ENCODE measurements around the gene RIBC1. TPM values are rescaled to one million over a fixed set of nuclear protein-coding genes. Genes with fewer than 3 reads are reported as not detected.

The RIBC1 gene
- total and polyA plus RNA-seq, 9 of the 15 experiments (the other 6 are each of a cell fraction or from before 2014, with no cell fraction given), result 0.07 to 0.51 (median 0.44) TPM

DNA sequence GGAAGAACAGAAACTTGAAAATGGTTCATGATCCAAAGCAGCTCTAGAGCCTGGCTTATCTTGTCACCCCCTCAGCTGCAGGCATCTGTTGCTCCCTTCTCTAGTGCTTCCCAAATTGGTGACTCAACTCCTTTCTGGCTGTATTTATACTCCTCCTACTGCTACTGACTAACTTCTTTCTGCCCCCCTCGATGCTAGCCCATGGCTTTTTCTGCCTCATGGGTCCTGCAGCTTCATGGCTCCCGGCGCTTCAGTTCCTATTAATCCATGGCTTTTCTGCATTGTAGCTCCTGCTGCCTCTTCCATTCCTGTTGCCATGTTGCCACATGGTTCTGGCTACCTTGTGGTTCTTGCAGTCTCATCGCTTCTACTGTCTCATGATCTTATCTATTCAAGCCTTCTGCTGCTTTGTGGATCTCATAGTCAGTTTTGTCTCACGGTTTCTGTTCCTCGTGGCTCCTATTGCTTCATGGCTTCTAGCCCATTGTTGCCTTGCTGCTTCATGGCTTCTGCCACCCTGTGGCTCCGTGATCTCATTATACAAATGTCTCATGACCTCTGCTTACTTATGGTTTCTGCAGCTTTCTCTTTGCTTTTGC, 48.4 kb upstream of the RIBC1 start (continued):
- no peak for TF ChIP-seq XRCC5 (IDR thresholded peaks at IDR 0.05; ENCODE audit: low read depth, low read length)
- no peak for TF ChIP-seq COPS2 (conservative IDR thresholded peaks at IDR 0.05)
- TF ChIP-seq MTA2 (IDR thresholded peaks at IDR 0.05; ENCODE audit: low read depth), result peak; percentile 54
- no peak for TF ChIP-seq RCOR1 (IDR thresholded peaks at IDR 0.05; ENCODE audit: borderline replicate concordance in 1 of 2, low read depth in 2 of 2, low read length in 2 of 2)
- TF ChIP-seq, protein P1, sequence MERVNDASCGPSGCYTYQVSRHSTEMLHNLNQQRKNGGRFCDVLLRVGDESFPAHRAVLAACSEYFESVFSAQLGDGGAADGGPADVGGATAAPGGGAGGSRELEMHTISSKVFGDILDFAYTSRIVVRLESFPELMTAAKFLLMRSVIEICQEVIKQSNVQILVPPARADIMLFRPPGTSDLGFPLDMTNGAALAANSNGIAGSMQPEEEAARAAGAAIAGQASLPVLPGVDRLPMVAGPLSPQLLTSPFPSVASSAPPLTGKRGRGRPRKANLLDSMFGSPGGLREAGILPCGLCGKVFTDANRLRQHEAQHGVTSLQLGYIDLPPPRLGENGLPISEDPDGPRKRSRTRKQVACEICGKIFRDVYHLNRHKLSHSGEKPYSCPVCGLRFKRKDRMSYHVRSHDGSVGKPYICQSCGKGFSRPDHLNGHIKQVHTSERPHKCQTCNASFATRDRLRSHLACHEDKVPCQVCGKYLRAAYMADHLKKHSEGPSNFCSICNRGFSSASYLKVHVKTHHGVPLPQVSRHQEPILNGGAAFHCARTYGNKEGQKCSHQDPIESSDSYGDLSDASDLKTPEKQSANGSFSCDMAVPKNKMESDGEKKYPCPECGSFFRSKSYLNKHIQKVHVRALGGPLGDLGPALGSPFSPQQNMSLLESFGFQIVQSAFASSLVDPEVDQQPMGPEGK (CRISPR knock-in tag; IDR thresholded peaks at IDR 0.05; ENCODE audit: borderline replicate concordance), result no peak
- no peak for TF ChIP-seq CAMTA2 (CRISPR knock-in tag; conservative IDR thresholded peaks at IDR 0.05)
- no peak for TF ChIP-seq XRCC4 (IDR thresholded peaks at IDR 0.05; ENCODE audit: extremely low read depth, insufficient read depth, insufficient read length)
- TF ChIP-seq ETS2 (tag; IDR thresholded peaks at IDR 0.05; ENCODE audit: borderline replicate concordance, poor library complexity, severe bottlenecking), result no peak
- TF ChIP-seq PHB (CRISPR knock-in tag; IDR thresholded peaks at IDR 0.05), result no peak
- no peak for TF ChIP-seq NCOA6 (IDR thresholded peaks at IDR 0.05)
- no peak for TF ChIP-seq GATAD2B (IDR thresholded peaks at IDR 0.05; ENCODE audit: borderline replicate concordance)
- TF ChIP-seq, protein P2, sequence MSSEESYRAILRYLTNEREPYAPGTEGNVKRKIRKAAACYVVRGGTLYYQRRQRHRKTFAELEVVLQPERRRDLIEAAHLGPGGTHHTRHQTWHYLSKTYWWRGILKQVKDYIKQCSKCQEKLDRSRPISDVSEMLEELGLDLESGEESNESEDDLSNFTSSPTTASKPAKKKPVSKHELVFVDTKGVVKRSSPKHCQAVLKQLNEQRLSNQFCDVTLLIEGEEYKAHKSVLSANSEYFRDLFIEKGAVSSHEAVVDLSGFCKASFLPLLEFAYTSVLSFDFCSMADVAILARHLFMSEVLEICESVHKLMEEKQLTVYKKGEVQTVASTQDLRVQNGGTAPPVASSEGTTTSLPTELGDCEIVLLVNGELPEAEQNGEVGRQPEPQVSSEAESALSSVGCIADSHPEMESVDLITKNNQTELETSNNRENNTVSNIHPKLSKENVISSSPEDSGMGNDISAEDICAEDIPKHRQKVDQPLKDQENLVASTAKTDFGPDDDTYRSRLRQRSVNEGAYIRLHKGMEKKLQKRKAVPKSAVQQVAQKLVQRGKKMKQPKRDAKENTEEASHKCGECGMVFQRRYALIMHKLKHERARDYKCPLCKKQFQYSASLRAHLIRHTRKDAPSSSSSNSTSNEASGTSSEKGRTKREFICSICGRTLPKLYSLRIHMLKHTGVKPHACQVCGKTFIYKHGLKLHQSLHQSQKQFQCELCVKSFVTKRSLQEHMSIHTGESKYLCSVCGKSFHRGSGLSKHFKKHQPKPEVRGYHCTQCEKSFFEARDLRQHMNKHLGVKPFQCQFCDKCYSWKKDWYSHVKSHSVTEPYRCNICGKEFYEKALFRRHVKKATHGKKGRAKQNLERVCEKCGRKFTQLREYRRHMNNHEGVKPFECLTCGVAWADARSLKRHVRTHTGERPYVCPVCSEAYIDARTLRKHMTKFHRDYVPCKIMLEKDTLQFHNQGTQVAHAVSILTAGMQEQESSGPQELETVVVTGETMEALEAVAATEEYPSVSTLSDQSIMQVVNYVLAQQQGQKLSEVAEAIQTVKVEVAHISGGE (CRISPR knock-in tag; IDR thresholded peaks at IDR 0.05), result peak in 1 of 3 experiments; percentile 64; a peak in 2 of 6 replicates
- TF ChIP-seq ERF (CRISPR knock-in tag; IDR thresholded peaks at IDR 0.05), result no peak
- TF ChIP-seq ZKSCAN1 (IDR thresholded peaks at IDR 0.05; ENCODE audit: low read depth, low read length), result no peak
- peak; percentile 65 for TF ChIP-seq SMARCB1 (IDR thresholded peaks at IDR 0.05; ENCODE audit: insufficient read length, low read depth)
- TF ChIP-seq RUNX1 (IDR thresholded peaks at IDR 0.05; ENCODE audit: low read depth), result no peak
- TF ChIP-seq, protein P3, sequence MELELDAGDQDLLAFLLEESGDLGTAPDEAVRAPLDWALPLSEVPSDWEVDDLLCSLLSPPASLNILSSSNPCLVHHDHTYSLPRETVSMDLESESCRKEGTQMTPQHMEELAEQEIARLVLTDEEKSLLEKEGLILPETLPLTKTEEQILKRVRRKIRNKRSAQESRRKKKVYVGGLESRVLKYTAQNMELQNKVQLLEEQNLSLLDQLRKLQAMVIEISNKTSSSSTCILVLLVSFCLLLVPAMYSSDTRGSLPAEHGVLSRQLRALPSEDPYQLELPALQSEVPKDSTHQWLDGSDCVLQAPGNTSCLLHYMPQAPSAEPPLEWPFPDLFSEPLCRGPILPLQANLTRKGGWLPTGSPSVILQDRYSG (tag; conservative IDR thresholded peaks at IDR 0.05; ENCODE audit: low read depth), result peak; percentile 59; the same call in 1 of the 2 replicates
- no peak for TF ChIP-seq ZNF75A (CRISPR knock-in tag; IDR thresholded peaks at IDR 0.05)
- no peak for TF ChIP-seq LCOR (CRISPR knock-in tag; IDR thresholded peaks at IDR 0.05)
- TF ChIP-seq RFX1 (IDR thresholded peaks at IDR 0.05), result peak; percentile 39; the same call in 1 of the 2 replicates
- no peak for TF ChIP-seq KAT8 (IDR thresholded peaks at IDR 0.05; ENCODE audit: low read depth)
